ENCODE data around the gene RFX4.

GRCh38 chr12:106758349-106759110, 175.7 kb downstream of the RFX4 start:
- TF ChIP-seq, protein P1, sequence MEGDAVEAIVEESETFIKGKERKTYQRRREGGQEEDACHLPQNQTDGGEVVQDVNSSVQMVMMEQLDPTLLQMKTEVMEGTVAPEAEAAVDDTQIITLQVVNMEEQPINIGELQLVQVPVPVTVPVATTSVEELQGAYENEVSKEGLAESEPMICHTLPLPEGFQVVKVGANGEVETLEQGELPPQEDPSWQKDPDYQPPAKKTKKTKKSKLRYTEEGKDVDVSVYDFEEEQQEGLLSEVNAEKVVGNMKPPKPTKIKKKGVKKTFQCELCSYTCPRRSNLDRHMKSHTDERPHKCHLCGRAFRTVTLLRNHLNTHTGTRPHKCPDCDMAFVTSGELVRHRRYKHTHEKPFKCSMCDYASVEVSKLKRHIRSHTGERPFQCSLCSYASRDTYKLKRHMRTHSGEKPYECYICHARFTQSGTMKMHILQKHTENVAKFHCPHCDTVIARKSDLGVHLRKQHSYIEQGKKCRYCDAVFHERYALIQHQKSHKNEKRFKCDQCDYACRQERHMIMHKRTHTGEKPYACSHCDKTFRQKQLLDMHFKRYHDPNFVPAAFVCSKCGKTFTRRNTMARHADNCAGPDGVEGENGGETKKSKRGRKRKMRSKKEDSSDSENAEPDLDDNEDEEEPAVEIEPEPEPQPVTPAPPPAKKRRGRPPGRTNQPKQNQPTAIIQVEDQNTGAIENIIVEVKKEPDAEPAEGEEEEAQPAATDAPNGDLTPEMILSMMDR (IDR thresholded peaks at IDR 0.05) = no peak
- TF ChIP-seq POLR2A (IDR thresholded peaks at IDR 0.05) (no peak), POLR2AphosphoS5 (IDR thresholded peaks at IDR 0.05) (no peak), EP300 (IDR thresholded peaks at IDR 0.05) (peak in 1 of 4 donors; percentile 67)

Data from upper lobe of left lung (tissue), 4 donors.